ENCODE data around the gene PPP1R1C. TPM values are rescaled to one million over a fixed set of nuclear protein-coding genes. Genes with fewer than 3 reads are reported as not detected.

PPP1R1C gene
- total RNA-seq, 1 experiment from 2014 or later, result 4.0 TPM

DNA sequence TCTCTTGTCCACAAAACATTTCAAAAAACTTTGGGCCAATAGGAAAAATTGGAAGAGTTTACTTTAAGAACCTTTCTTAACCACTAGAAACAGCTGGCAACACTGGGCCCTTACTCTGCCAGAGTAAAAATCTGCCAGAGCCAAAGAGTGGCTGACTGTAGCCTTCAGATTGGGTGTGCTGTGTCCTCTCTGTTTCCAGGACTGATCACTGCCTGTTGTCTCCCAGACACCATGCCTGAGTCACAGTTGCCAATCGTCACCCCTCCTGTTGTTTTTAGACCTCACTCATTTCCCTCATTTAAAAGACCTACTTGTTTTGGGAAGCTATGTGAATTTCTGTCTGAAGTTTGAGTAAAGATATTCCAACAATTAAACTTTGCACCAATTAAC, 159.1 kb downstream of the PPP1R1C start:
- H4K5ac ChIP-seq (ENCODE audit: insufficient read length, low read depth, low read length), result no peak overlapping the region
- Mint-ChIP-seq H3K9me3 (no peaks in the 10 kb centered on the region), H3K36me3 (ENCODE audit: insufficient read depth in 1 of 3, low read depth in 3 of 3) (no peaks in the 10 kb centered on the region; a peak in 1 of 7 replicates), H3K4me3 (no peak overlapping the region), H3K27me3 (ENCODE audit: low read depth) (no peaks in the 10 kb centered on the region), H3K27ac (peak overlapping the region in 2 of 3 experiments; percentile 62 to 68; a peak in 2 of 7 replicates), H3K4me1 (peaks cover 10 to 12% of the 10 kb centered on the region in 2 experiments)
- H4K91ac ChIP-seq (ENCODE audit: insufficient read length, low read depth, low read length), result no peak overlapping the region
- no peak overlapping the region for H3K56ac ChIP-seq (ENCODE audit: insufficient read length, low read depth, low read length)
- no peak overlapping the region for H3K14ac ChIP-seq (ENCODE audit: insufficient read depth, low read length)
- H3K27me3 ChIP-seq (ENCODE audit: insufficient read depth, low read length), result no peaks in the 10 kb centered on the region
- H3K4me1 ChIP-seq (ENCODE audit: insufficient read depth, low read length), result 0 out of 2 replicates have a peak, but pooled peaks cover 2% of the 10 kb centered on the region
- WGBS (ENCODE audit: extremely low coverage, insufficient read length, low lambda C conversion rate), result no CpG with 5 or more reads among the region's 1 CpG
- H2BK120ac ChIP-seq (ENCODE audit: low read depth, low read length, poor library complexity, severe bottlenecking), result no peak overlapping the region
- no peaks in the 10 kb centered on the region for H4K20me1 ChIP-seq (ENCODE audit: control insufficient read depth, insufficient read depth, insufficient read length)
- H3K18ac ChIP-seq (ENCODE audit: insufficient read length, low read depth, low read length), result no peak overlapping the region
- H3K9me3 ChIP-seq (ENCODE audit: control insufficient read depth, low read depth, low read length), result no peaks in the 10 kb centered on the region
- H3K79me2 ChIP-seq (ENCODE audit: insufficient read depth, low read length), result no peaks in the 10 kb centered on the region
- no peak overlapping the region for H3K9ac ChIP-seq (ENCODE audit: extremely low read depth, insufficient read length, low read length)
- no peak overlapping the region for H2BK20ac ChIP-seq (ENCODE audit: low read depth, low read length, poor library complexity, severe bottlenecking)
- H3K23me2 ChIP-seq (ENCODE audit: insufficient read length, low read depth, low read length, poor library complexity, severe bottlenecking), result no peaks in the 10 kb centered on the region
- no peak overlapping the region for H2BK15ac ChIP-seq (ENCODE audit: low read depth, low read length)
- no peak overlapping the region for H3K27ac ChIP-seq (ENCODE audit: insufficient read length, low read depth, low read length)
- no peak overlapping the region for H2BK12ac ChIP-seq (ENCODE audit: insufficient read length, low read depth, low read length)
- no peak overlapping the region for H3K23ac ChIP-seq (ENCODE audit: insufficient read length, low read depth, low read length)
- H2BK5ac ChIP-seq (ENCODE audit: insufficient read length, low read length), result no peak overlapping the region
- TF ChIP-seq, protein P1, sequence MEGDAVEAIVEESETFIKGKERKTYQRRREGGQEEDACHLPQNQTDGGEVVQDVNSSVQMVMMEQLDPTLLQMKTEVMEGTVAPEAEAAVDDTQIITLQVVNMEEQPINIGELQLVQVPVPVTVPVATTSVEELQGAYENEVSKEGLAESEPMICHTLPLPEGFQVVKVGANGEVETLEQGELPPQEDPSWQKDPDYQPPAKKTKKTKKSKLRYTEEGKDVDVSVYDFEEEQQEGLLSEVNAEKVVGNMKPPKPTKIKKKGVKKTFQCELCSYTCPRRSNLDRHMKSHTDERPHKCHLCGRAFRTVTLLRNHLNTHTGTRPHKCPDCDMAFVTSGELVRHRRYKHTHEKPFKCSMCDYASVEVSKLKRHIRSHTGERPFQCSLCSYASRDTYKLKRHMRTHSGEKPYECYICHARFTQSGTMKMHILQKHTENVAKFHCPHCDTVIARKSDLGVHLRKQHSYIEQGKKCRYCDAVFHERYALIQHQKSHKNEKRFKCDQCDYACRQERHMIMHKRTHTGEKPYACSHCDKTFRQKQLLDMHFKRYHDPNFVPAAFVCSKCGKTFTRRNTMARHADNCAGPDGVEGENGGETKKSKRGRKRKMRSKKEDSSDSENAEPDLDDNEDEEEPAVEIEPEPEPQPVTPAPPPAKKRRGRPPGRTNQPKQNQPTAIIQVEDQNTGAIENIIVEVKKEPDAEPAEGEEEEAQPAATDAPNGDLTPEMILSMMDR (conservative IDR thresholded peaks at IDR 0.05), result no peak
- H4K8ac ChIP-seq (replicated peaks; ENCODE audit: insufficient read length, low read depth, low read length), result no peak overlapping the region
- no peak overlapping the region for H3K4me2 ChIP-seq (ENCODE audit: insufficient read depth, insufficient read length, low read length)
- H3K79me1 ChIP-seq (ENCODE audit: insufficient read depth, low read depth, low read length, poor library complexity, severe bottlenecking), result no peaks in the 10 kb centered on the region
- H3T11ph ChIP-seq (ENCODE audit: low read length), result no peak overlapping the region
- no peak overlapping the region for H2AFZ ChIP-seq (ENCODE audit: low read length)
- no peak overlapping the region for H3K4ac ChIP-seq (ENCODE audit: low read depth, low read length)
- H2AK5ac ChIP-seq (ENCODE audit: insufficient read length, low read length), result no peak overlapping the region
- DNase-seq, result no peak
